DOHH2 (cell line): ENCODE measurements around the gene PEX6.

Source experiments
- H3F3A ChIP-seq: fragments of 200-600 bp; sonication (generic), shearing (Covaris generic); 2 replicates; pipeline ENCODE4 v1.6.0; 2016; ENCODE audit warnings: antibody characterized with exemption, mild to moderate bottlenecking; ENCODE audit not compliant: control insufficient read depth, insufficient read depth
- H3K27ac ChIP-seq: fragments of 200-600 bp; sonication (generic); 2 replicates; pipeline ENCODE4 v1.5.1; 2014; ENCODE audit warnings: low read depth, mild to moderate bottlenecking, low read length, moderate library complexity
- H3K27me3 ChIP-seq: fragments of 200-600 bp; sonication (generic); 2 replicates; pipeline ENCODE4 v1.6.1; 2014; ENCODE audit warnings: mild to moderate bottlenecking, low read length, mixed read lengths; ENCODE audit not compliant: control insufficient read depth
- H3K36me3 ChIP-seq: fragments of 200-600 bp; sonication (generic); 2 replicates; pipeline ENCODE4 v1.6.1; 2014; ENCODE audit warnings: mild to moderate bottlenecking, low read length, moderate library complexity, mixed read lengths; ENCODE audit not compliant: control insufficient read depth
- H3K4me1 ChIP-seq: fragments of 200-600 bp; sonication (generic); 2 replicates; pipeline ENCODE4 v1.6.1; 2014; ENCODE audit warnings: mild to moderate bottlenecking, low read length, mixed read lengths; ENCODE audit not compliant: control insufficient read depth
- H3K4me2 ChIP-seq: fragments of 200-600 bp; sonication (generic); 2 replicates; pipeline ENCODE4 v1.6.0; 2014; ENCODE audit warnings: mild to moderate bottlenecking, low read length, moderate library complexity
- H3K4me3 ChIP-seq: fragments of 200-600 bp; sonication (generic); 2 replicates; pipeline ENCODE4 v1.5.1; 2014; ENCODE audit warnings: mild to moderate bottlenecking, low read length, mixed read lengths
- H3K79me2 ChIP-seq: fragments of 200-600 bp; sonication (generic); 2 replicates; pipeline ENCODE4 v1.6.1; 2014; ENCODE audit warnings: mild to moderate bottlenecking, low read length, mixed read lengths; ENCODE audit not compliant: control insufficient read depth
- H3K9me2 ChIP-seq: fragments of 200-600 bp; sonication (generic); replicated peaks from 2 replicates; pipeline ENCODE4 v1.6.1; 2014; ENCODE audit warnings: mild to moderate bottlenecking, low read length, mixed read lengths; ENCODE audit not compliant: control insufficient read depth
- H3K9me3 ChIP-seq: fragments of 200-600 bp; sonication (generic); 2 replicates; pipeline ENCODE4 v1.6.1; 2014; ENCODE audit warnings: antibody characterized with exemption, low read length, mixed read lengths; ENCODE audit not compliant: control insufficient read depth, insufficient read depth
- H4K20me1 ChIP-seq: fragments of 200-600 bp; sonication (generic); 2 replicates; pipeline ENCODE4 v1.6.0; 2014; ENCODE audit warnings: low read depth, mild to moderate bottlenecking, antibody characterized with exemption, low read length, moderate library complexity; ENCODE audit not compliant: control insufficient read depth, insufficient read depth
- CTCF ChIP-seq: fragments of 200-600 bp; sonication (generic); IDR thresholded peaks from one replicate; pipeline ENCODE4 v1.5.1; 2014; ENCODE audit warnings: antibody characterized with exemption, mild to moderate bottlenecking, low read depth, low read length; ENCODE audit not compliant: poor library complexity, severe bottlenecking
- EZH2phosphoT487 ChIP-seq: fragments of 200-600 bp; sonication (generic); IDR thresholded peaks from 2 replicates; pipeline ENCODE4 v1.6.1; 2017; ENCODE audit warnings: borderline replicate concordance, mild to moderate bottlenecking, antibody characterized with exemption, low read length, moderate library complexity, mixed read lengths

Gene PEX6

GRCh38 chr6:43014434-43014909, 35.5 kb upstream of the PEX6 start:
- no peaks in the 10 kb centered on the region for H4K20me1 ChIP-seq
- peaks cover 32% of the 10 kb centered on the region for H3K4me1 ChIP-seq
- H3K9me2 ChIP-seq = no peaks in the 10 kb centered on the region
- peak overlapping the region; percentile 81 for H3K4me2 ChIP-seq
- peak overlapping the region; percentile 90 for H3K4me3 ChIP-seq
- peak overlapping the region; percentile 37 for H3K27ac ChIP-seq
- H3K9me3 ChIP-seq = no peaks in the 10 kb centered on the region
- H3K79me2 ChIP-seq = peaks cover 50% of the 10 kb centered on the region
- peaks cover 7% of the 10 kb centered on the region for H3F3A ChIP-seq
- peaks cover 62% of the 10 kb centered on the region for H3K36me3 ChIP-seq
- TF ChIP-seq CTCF (no peak), EZH2phosphoT487 (no peak)
- H3K27me3 ChIP-seq = no peaks in the 10 kb centered on the region

GRCh38 chr6:43013843-43014433, 35.0 kb upstream of the PEX6 start, which contains the start of the genes KLHDC3 and MEA1:
TSS of gene KLHDC3 (plus strand) at chr6:43014249. CDS start at chr6:43017193, 2,944 bp downstream.
TSS of gene MEA1 (minus strand) at chr6:43013946. CDS start at chr6:43013813, 133 bp downstream.
- Histone ChIP-seq H3K27ac (peak within 1 kb of the TSS; percentile 37), H3K27me3 (no peaks in the 10 kb centered on the region), H3K36me3 (peaks cover 62% of the 10 kb centered on the region), H3F3A (peaks cover 2% of the 10 kb centered on the region; the same call in 1 of the 2 replicates), H3K4me3 (peak within 1 kb of the TSS; percentile 90), H3K79me2 (peaks cover 50% of the 10 kb centered on the region), H3K9me3 (no peaks in the 10 kb centered on the region), H4K20me1 (no peaks in the 10 kb centered on the region), H3K4me1 (peaks cover 32% of the 10 kb centered on the region), H3K9me2 (no peaks in the 10 kb centered on the region), H3K4me2 (peak within 1 kb of the TSS; percentile 92)
- no peak for TF ChIP-seq CTCF
- TF ChIP-seq EZH2phosphoT487 = no peak

DNA sequence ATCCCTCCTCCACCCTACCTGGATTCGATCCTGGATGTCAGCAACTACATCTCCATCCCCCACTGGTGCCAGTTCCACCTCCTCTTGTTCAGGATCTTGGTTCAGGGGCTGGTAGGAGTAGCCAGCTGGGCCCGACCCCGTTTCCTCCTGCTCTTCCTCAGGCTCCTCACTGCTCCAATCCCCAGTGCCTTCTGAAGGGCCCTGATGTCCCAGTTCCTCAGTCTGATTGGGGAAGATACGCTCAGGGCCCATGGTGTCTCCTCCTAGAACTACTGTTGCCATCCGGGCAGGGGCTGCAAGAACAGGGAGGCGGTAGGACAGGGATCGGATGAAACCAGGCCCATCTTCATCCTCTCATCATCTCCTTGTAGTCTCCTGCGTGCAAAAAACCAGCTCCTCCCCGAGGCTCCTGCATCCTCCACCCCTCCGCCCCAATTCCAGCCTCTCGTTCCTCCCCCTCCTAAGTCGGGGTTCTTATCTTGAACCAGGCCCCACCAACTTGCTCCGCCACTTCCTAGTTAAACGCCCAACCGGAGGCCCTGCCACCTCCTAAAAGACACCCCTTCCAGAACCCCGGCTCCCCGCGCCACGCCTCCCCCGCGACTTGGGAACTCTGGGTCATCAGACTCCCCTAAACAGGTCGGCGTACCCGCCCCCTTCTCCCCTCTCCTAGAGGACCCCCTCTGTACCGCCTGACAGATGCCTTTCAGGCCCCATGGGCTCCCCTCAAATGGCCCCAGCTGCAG, 34.3 kb upstream of the PEX6 start:
- peaks cover 50% of the 10 kb centered on the region for H3K79me2 ChIP-seq

More for the DNA sequence above, 34.3 kb upstream of the PEX6 start:
- Histone ChIP-seq H3K4me1 (peaks cover 36% of the 10 kb centered on the region), H3K27ac (peak overlapping the region; percentile 35), H3K36me3 (peaks cover 62% of the 10 kb centered on the region), H4K20me1 (no peaks in the 10 kb centered on the region), H3K9me2 (no peaks in the 10 kb centered on the region), H3K4me3 (peak overlapping the region; percentile 88), H3K27me3 (no peaks in the 10 kb centered on the region), H3K9me3 (no peaks in the 10 kb centered on the region), H3F3A (no peaks in the 10 kb centered on the region), H3K4me2 (peak overlapping the region; percentile 92)
- TF ChIP-seq CTCF (no peak), EZH2phosphoT487 (no peak)
